ENCODE data around the gene JRKL.

JRKL gene

GRCh38 chr11:96391698-96392307, 2.0 kb downstream of the JRKL start:
- Histone ChIP-seq H3K4me2 (ENCODE audit: low read length) (0 out of 2 replicates have a peak overlapping the region, but pooled peaks have one; percentile 98), H3K4me3 (ENCODE audit: low read depth, low read length, poor library complexity, severe bottlenecking) (no peak overlapping the region), H4K20me1 (ENCODE audit: insufficient read depth, low read length) (0 out of 2 replicates have a peak, but pooled peaks cover 2% of the 10 kb centered on the region), H3F3A (ENCODE audit: insufficient read depth, low read length) (0 out of 2 replicates have a peak, but pooled peaks cover 5% of the 10 kb centered on the region), H3K9me2 (ENCODE audit: low read depth, low read length) (no peaks in the 10 kb centered on the region), H3K79me2 (ENCODE audit: insufficient read depth, low read length) (peaks cover 24% of the 10 kb centered on the region), H3K9ac (ENCODE audit: low read length) (no peak overlapping the region), H3K27ac (ENCODE audit: low read depth, low read length, poor library complexity, severe bottlenecking) (no peak overlapping the region), H3K27me3 (ENCODE audit: insufficient read depth, low read length) (no peaks in the 10 kb centered on the region), H3K36me3 (ENCODE audit: insufficient read depth, low read length) (peaks cover 5% of the 10 kb centered on the region; the same call in 1 of the 2 replicates), H3K9me3 (ENCODE audit: low read length) (no peaks in the 10 kb centered on the region), H2AFZ (ENCODE audit: low read length) (no peak overlapping the region), H3K4me1 (ENCODE audit: insufficient read depth, low read length, severe bottlenecking) (peaks cover 41% of the 10 kb centered on the region)
- no peak for TF ChIP-seq EZH2 (IDR thresholded peaks at IDR 0.05; ENCODE audit: borderline replicate concordance, low read length)
- TF ChIP-seq, protein P1, sequence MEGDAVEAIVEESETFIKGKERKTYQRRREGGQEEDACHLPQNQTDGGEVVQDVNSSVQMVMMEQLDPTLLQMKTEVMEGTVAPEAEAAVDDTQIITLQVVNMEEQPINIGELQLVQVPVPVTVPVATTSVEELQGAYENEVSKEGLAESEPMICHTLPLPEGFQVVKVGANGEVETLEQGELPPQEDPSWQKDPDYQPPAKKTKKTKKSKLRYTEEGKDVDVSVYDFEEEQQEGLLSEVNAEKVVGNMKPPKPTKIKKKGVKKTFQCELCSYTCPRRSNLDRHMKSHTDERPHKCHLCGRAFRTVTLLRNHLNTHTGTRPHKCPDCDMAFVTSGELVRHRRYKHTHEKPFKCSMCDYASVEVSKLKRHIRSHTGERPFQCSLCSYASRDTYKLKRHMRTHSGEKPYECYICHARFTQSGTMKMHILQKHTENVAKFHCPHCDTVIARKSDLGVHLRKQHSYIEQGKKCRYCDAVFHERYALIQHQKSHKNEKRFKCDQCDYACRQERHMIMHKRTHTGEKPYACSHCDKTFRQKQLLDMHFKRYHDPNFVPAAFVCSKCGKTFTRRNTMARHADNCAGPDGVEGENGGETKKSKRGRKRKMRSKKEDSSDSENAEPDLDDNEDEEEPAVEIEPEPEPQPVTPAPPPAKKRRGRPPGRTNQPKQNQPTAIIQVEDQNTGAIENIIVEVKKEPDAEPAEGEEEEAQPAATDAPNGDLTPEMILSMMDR (IDR thresholded peaks at IDR 0.05; ENCODE audit: low read length): no peak; the same call in 1 of the 2 replicates

- TF ChIP-seq, protein P1 (IDR thresholded peaks at IDR 0.05; ENCODE audit: low read length): peak; percentile 77; the same call in 1 of the 2 replicates
- TF ChIP-seq EZH2 (IDR thresholded peaks at IDR 0.05; ENCODE audit: borderline replicate concordance, low read length): no peak
- no peaks in the 10 kb centered on the region for H3K9me2 ChIP-seq (ENCODE audit: low read depth, low read length)
- H3K36me3 ChIP-seq (ENCODE audit: insufficient read depth, low read length): no peaks in the 10 kb centered on the region
- H3K27me3 ChIP-seq (ENCODE audit: insufficient read depth, low read length): no peaks in the 10 kb centered on the region
- no peak overlapping the region for H3K4me2 ChIP-seq (ENCODE audit: low read length)
- no peak overlapping the region for H2AFZ ChIP-seq (ENCODE audit: low read length)
- H3K4me1 ChIP-seq (ENCODE audit: insufficient read depth, low read length, severe bottlenecking): peaks cover 26% of the 10 kb centered on the region
- 0 out of 2 replicates have a peak, but pooled peaks cover 5% of the 10 kb centered on the region for H3F3A ChIP-seq (ENCODE audit: insufficient read depth, low read length)
- no peak overlapping the region for H3K27ac ChIP-seq (ENCODE audit: low read depth, low read length, poor library complexity, severe bottlenecking)
- no peak overlapping the region for H3K4me3 ChIP-seq (ENCODE audit: low read depth, low read length, poor library complexity, severe bottlenecking)
- 0 out of 2 replicates have a peak, but pooled peaks cover 2% of the 10 kb centered on the region for H4K20me1 ChIP-seq (ENCODE audit: insufficient read depth, low read length)
- H3K9me3 ChIP-seq (ENCODE audit: low read length): no peaks in the 10 kb centered on the region
- peaks cover 11% of the 10 kb centered on the region; the same call in 1 of the 2 replicates for H3K79me2 ChIP-seq (ENCODE audit: insufficient read depth, low read length)
- no peak overlapping the region for H3K9ac ChIP-seq (ENCODE audit: low read length)
These were observed 4.0 kb downstream of the JRKL start for GRCh38 chr11:96393753-96394348.

GRCh38 chr11:96394773-96395172, 5.0 kb downstream of the JRKL start:
- H3K79me2 ChIP-seq (ENCODE audit: insufficient read depth, low read length): peaks cover 7% of the 10 kb centered on the region; the same call in 1 of the 2 replicates
- H3K9me3 ChIP-seq (ENCODE audit: low read length): no peaks in the 10 kb centered on the region
- no peak overlapping the region for H3K4me2 ChIP-seq (ENCODE audit: low read length)
- no peak overlapping the region for H3K4me3 ChIP-seq (ENCODE audit: low read depth, low read length, poor library complexity, severe bottlenecking)
- H3F3A ChIP-seq (ENCODE audit: insufficient read depth, low read length): 0 out of 2 replicates have a peak, but pooled peaks cover 5% of the 10 kb centered on the region
- H3K9ac ChIP-seq (ENCODE audit: low read length): no peak overlapping the region
- TF ChIP-seq, protein P1 (IDR thresholded peaks at IDR 0.05; ENCODE audit: low read length): no peak
- TF ChIP-seq EZH2 (IDR thresholded peaks at IDR 0.05; ENCODE audit: borderline replicate concordance, low read length): no peak
- peaks cover 24% of the 10 kb centered on the region for H3K4me1 ChIP-seq (ENCODE audit: insufficient read depth, low read length, severe bottlenecking)
- H3K36me3 ChIP-seq (ENCODE audit: insufficient read depth, low read length): no peaks in the 10 kb centered on the region
- H3K27me3 ChIP-seq (ENCODE audit: insufficient read depth, low read length): no peaks in the 10 kb centered on the region
- H4K20me1 ChIP-seq (ENCODE audit: insufficient read depth, low read length): 0 out of 2 replicates have a peak, but pooled peaks cover 2% of the 10 kb centered on the region
- H3K9me2 ChIP-seq (ENCODE audit: low read depth, low read length): no peaks in the 10 kb centered on the region
- no peak overlapping the region for H2AFZ ChIP-seq (ENCODE audit: low read length)
- H3K27ac ChIP-seq (ENCODE audit: low read depth, low read length, poor library complexity, severe bottlenecking): no peak overlapping the region
